ENCODE measurements around the gene SLC38A8.

The SLC38A8 gene

DNA sequence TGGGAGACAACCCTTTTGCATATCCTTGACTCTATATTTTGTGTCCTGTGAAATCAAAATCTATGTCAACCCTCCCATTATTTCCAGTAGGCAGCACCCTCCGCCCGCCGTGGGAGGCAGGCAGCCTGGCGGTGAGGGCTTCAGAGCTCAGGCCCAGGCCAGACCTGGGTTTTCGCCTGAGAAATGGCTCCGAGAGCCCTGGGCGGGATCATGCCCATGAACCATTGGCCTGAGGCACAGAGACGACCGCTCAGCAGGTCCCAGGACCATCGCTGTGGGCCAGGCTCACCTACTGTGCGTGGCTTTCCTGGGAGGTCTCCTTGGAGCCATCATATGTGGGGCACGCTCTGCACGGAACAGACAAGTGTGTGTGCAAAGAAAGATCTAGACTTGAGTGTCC, 6.3 kb upstream of the SLC38A8 start:
- DNase-seq (ENCODE audit: low read depth), result no peak

DNA sequence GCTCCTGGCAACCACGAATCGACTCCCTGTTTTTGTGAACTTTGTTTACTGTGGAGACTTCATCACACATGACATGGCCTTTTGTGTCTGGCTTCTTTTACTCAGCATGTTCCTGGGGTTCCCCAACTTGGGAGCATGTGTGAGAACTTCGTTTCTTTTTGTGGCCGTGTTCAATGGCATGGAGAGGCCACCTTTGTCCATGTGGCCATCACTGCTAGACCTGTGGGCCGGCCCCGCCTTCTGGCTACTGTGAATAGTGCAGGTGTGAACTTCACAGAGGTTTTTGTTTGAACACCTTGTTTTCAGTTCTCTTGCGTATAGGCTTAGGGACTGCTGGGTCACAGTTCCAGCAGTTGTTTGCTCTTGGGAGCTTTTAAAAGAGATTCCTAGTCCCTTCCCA, 5.7 kb upstream of the SLC38A8 start:
- DNase-seq (ENCODE audit: low read depth), result no peak

- no peak for DNase-seq (ENCODE audit: low read depth)
Measured at GRCh38 chr16:84047626-84048025, 5.0 kb upstream of the SLC38A8 start.

DNA sequence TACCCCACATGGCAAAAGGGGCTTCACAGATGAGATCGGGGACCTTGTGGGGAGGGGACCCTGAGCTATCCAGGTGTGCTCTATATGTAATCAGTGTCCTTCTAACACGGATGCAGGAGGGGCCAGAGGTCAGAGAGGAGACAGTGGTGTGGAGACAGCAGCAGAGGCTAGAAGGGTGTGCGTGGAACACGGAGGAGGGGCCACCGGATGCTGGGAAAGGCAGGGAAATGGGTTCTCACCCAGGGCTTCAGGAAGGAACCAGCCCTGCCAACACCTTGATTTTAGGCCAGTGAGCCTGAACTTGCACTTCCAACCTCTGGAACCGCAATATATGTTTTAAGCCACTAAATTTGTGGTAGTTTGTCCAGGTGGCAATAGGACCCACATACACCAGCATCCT, 4.6 kb upstream of the SLC38A8 start:
- DNase-seq (ENCODE audit: low read depth), result no peak

DNA sequence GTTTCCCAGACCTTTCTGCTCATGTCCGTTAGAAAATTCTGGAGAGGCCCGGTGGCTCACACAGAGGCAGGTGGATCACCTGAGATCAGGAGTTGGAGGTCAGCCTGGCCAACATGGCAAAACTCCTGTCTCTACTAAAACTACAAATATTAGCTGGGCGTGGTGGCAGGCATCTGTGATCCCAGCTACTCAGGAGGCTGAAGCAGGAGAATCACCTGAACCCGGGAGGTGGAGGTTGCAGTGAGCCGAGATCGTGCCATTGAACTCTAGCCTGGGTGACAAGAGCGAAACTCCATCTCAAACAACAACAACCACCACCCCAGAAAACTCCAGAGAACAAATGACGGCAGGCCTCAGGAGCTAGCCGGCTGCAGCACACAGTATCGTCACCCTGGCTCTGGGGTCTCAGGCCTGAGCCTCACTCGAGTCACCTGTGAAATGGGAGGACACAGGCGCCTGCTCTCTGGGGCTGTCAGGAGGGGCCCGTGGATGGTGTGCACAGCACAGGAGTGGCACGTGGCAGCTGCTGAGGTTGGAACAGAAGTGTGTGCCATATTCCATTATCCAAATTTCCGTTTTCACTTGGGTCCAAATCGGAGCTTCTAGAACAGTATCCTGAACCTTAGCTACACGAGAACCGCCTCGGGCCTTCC, 3.3 kb upstream of the SLC38A8 start:
- no peak for DNase-seq (ENCODE audit: low read depth)

- DNase-seq (ENCODE audit: low read depth), result no peak
Measured at GRCh38 chr16:84045001-84045817, 2.6 kb upstream of the SLC38A8 start.

GRCh38 chr16:84044118-84044488, 1.5 kb upstream of the SLC38A8 start:
- no peak for DNase-seq (ENCODE audit: low read depth)

- DNase-seq (ENCODE audit: low read depth), result no peak
Measured at GRCh38 chr16:84043486-84044117, 1.0 kb upstream of the SLC38A8 start.

DNA sequence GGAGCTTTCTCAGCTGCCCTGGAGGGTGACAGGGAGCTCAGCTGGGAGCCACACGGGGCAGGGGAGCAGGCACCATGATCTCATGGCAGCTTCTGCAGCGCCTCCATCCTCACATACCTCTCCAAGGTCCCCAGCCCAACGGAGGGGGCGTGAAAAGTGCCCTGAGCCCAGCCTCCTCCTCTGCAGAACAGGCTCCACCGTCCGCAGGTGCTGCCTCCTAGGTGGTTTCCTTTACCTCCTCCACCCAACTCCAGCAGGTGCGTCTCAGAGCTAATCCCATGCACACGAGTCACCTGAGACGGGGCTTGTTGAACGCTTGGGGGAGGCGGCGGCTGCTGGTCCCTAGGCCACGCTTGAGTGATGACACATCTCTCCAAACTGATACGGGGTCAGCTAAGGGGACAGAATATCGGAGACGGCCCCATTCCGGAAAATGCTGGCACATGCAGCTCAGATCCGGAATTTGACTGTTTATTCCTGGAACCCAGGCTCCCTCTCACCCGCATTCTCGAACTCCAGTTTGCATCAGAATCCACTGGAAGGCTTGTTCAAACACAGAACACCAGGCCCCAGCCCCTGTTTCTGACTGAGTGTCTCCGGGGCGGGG, 387 bp upstream of the SLC38A8 start:
- no peak for DNase-seq (ENCODE audit: low read depth)

- no peak for DNase-seq (ENCODE audit: low read depth)
Measured at GRCh38 chr16:84041881-84042280, 714 bp downstream of the SLC38A8 start.

DNA sequence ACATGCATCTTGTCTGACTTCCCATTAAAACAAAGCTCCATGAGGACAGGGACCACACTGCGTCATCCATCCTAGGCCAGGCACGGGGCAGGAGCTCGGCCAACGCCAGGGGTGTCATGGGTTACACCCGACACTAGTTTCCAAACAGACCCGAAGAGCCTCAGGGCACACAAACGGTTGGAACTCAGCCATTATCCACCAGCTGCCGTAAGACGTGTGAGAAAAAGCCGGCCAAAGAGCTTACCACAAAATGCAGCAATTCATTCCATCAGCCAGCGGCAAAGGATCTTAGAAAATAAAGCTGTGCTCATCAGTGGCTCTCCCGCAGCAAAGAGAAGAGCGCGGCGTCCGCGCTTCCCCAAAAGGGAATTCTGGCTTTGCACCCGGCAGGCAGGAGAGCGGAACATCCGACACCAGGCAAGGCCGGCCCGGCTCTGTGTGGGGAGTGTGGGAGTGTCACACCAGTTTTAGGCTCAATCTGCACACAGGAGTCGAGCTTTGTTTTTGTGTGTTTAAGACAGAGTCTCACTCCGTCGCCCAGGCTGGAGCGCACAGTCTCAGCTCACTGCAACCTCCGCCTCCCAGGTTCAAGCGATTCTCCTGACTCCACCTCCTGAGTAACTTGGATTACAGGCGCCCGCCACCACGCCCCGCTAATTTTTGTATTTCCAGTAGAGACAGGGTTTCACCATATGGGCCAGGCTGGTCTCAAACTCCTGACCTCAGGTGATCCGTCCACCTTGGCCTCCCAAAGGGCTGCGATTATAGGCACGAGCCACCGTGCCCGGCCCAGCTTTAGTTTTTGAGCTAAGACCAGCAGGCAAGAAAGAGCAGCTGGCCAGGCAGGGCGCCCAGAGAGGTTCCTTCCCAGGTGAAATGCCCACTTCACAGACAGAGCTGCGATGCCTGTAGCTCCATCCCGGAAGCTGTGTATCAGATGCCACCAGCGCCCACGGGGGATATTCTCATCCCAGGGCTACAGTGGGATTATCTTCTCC, 1.5 kb downstream of the SLC38A8 start:
- no peak for DNase-seq (ENCODE audit: low read depth)

- DNase-seq (ENCODE audit: low read depth), result no peak
Measured at GRCh38 chr16:84040226-84040822, 2.3 kb downstream of the SLC38A8 start.

GRCh38 chr16:84039696-84040095, 2.9 kb downstream of the SLC38A8 start:
- no peak for DNase-seq (ENCODE audit: low read depth)

DNA sequence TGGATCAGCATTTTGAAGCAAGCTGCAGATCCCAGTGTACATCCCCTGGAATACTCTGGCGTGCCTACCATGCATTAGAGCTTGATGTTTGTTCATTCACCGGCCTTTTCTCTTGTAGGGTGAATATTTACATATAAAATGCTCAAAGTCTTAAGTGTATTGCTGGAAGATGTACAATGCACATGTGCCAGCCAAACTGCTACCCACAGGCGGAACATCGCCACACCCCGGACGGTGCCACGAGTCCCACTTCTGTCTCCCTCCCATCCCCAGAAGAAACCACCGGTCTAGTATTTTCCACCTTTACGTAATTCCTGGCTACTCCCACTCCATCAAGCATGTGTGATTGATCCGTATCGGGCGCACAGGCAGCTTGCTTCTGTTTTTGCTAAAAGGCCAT, 4.1 kb downstream of the SLC38A8 start:
- no peak for DNase-seq (ENCODE audit: low read depth)

- DNase-seq (ENCODE audit: low read depth), result no peak
Measured at GRCh38 chr16:84036982-84037425, 5.6 kb downstream of the SLC38A8 start.

DNA sequence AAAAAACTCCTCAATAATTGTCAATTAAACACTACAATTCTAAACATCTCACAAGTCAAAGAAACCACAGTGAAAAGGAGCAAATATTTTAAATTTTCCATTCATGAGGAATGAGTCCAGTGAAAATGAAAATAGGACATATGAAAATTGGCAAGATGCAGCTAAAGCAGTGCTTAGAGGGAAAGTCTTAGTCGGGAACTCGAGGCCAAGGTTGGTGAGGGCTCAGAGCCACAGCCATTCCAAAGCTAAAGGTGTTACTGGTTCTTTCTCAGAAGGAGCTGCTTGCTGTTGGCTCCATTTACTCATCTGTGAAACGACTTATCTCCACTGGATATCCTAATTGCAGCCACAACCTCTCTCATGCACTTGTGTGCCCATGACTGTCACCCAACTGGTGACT, 6.5 kb downstream of the SLC38A8 start:
- no peak for DNase-seq (ENCODE audit: low read depth)

- no peak for DNase-seq (ENCODE audit: low read depth)
Measured at GRCh38 chr16:84034516-84034915, 8.1 kb downstream of the SLC38A8 start.

DNA sequence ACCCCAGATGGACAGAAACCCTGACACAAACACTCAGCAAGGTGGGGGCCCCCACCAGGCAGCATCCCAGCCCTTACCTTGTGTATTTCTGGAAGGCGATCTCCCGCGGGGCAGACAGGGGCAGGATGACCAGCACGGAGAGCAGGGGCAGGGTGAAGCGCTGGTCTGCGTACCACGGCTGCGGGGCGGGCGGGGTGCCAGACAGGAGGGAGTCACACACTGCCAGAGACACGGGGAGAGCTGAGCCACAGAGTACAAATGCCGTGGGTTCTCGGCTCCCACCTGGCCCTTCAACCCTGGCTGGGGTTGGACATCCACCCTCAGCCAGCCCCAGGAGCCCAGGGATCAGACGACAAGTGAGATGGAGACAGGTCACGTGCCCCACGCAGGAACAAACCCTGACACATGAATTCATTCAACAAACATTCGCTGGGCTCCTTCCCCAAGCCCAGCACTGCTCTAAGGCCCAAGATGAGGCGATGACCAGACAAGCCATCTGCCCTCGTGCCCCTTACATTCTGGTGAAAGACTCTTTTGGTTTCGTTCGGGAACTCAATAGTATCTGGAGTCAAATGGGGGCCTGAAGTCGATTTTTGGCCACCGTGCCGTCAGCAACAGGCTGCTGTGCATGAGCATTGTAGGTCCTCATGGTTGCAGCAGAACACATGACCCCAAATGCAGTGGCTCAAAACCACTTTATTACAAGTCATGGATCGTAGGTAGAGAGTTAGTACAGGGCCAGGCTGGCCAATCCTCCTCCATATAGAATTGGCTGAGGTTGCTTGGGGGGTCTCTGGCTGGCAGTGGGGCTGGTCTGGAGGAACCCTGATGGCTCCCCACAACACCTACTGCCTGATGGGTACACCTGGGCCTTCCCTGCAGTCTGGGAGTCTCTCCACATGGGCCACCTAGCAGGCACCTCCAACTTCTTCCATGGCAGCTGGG, 9.1 kb downstream of the SLC38A8 start:
- DNase-seq (ENCODE audit: low read depth), result no peak

GRCh38 chr16:84032458-84033178, 10.0 kb downstream of the SLC38A8 start:
- no peak for DNase-seq (ENCODE audit: low read depth)

Measured in activated T-helper 9 cell treated with anti-CD3 and anti-CD28 coated beads, Interleukin-2, amount 50 U/mL, for 16 hours (primary cell).